Measurements from ENCODE around the gene OR11A1.

Gene OR11A1, protein sequence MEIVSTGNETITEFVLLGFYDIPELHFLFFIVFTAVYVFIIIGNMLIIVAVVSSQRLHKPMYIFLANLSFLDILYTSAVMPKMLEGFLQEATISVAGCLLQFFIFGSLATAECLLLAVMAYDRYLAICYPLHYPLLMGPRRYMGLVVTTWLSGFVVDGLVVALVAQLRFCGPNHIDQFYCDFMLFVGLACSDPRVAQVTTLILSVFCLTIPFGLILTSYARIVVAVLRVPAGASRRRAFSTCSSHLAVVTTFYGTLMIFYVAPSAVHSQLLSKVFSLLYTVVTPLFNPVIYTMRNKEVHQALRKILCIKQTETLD

DNA sequence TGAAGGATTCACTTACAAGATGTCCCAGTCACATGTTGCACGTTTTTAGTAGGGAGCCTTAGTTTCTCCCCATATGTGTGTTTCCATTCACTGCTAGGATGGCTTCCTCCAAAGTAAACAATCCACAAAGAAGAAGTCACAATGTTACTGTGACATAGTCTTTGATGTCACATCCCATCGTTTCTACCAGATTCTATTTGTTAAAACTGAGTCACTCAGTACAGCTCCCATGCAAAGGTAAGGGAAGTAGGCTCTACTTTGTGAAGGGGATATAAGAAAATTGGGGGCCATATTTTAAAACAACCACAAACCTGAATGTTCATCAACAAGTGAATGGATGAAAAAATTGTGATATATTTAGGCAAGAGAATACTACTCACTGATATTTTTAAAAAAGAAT lies at the start of gene OR11A1, which contains the start of gene OR2H1:
TSS of gene OR11A1 (minus strand) at position 101 of the 400 bp plus-strand sequence. CDS start 29,430 bp downstream, outside the sequence.
TSS of gene OR2H1 (plus strand) at position 185 of the 400 bp plus-strand sequence. CDS start 4,615 bp downstream, outside the sequence.
- no peak for DNase-seq (ENCODE audit: low read depth)

DNA sequence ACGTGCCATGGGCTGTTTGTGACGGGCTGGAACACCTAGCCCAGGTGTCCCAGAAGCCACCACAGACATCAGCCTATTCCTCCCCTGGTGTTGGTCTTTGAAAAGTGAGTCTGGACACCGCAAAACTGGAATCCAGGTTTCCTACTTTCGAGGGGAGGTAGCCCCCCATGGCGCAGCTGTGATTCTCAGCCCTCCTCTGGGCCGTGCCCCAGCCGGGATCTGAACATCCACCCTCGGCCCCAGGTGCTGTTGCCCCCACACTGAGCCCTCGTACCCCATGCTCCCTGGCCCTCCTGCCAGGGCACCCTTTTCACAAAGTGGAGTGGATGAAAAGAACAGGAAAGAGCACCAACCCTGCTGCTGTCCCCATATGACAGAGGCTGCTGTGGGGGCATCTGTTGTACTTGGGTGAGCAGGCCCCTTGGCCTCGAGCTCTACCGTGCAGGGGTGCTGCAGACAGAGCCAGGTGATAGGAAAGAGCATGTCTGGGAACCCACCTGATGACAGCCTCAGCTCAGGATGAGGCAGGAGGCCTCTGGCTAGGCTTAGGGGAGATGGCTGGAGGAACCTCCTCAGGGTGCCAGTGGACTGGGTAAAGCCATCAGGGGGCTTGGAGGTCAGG lies 49.7 kb upstream of the OR11A1 start:
- no peak for DNase-seq (ENCODE audit: low read depth)

DNA sequence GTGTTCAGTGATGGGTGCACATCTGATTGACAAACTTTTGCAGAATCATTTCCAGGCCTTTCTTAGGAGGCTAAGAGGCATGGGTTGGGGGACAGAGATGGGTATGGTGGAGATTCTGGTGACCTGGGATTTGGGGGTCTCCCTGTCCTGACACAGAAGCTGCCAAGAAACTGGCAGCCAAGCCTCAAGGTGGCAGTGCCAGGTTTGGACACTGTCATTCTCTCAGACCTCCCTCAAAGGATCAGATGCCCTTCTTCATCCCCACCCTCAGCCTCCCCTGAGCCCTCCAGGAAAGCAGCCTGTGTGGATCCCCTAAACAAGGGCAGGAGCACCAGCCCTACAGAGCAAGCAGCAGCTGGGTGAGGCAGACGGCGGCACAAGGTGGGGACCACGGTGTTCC lies 48.9 kb upstream of the OR11A1 start:
- no peak for DNase-seq (ENCODE audit: low read depth)

DNA sequence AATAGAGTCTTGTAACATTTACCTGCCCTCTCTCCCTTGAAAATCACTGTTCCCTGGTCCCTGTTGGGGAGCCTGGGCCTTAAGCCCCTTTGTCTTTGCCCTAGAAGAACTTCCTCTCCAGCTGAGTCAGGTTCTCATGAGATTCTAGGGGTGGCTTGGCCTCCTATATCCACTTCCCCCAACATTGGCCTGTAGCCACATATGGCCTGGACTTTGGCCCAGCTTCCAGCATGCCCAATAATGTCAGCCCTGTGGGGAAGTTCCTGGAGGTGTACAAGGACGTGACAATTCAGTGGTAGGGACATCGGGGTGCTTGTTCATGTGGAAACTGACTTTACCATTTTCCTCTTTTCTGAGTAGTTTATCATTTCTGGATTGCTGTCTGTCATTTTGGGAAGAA lies 48.1 kb upstream of the OR11A1 start:
- no peak for DNase-seq (ENCODE audit: low read depth)

DNA sequence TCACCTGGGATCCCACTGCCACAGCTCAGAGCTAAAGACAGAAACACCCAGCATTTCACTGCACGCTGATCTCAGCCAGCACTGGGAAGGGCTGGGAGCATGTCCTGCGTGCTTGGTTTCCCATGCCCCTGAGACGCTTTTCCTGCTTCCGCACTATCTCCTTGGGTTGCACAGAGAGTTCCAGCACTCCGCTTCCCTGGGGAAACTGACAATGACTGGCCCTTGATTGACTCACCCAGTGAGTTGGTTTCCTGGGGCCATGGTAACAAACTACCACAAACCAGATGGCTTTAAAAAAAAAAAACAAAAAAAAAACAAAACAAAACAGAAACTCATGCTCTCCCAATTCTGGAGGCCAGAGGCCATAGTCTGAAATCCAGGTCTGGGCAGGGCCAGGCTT lies 45.7 kb upstream of the OR11A1 start:
- DNase-seq (ENCODE audit: low read depth): no peak

DNA sequence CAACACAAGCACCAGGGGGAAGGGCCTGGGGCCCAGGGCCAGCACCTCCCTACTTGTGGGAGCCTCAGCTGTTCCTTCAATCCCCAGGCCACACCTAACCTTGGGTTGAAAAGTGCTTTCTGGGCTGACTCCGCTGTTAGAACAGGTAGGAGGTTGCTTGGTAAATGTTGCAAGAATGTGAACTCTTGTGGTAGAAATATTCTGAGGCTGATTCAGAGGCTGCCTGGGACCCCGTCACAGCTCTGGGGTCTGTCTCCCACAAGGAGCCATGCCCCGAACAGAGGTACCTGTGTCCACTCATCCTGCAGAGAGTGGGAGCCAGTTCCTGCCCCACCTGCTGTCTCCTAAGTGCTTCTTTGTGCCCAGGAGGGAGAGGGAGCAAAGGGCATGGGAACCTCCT lies 45.3 kb upstream of the OR11A1 start:
- DNase-seq (ENCODE audit: low read depth): no peak

DNA sequence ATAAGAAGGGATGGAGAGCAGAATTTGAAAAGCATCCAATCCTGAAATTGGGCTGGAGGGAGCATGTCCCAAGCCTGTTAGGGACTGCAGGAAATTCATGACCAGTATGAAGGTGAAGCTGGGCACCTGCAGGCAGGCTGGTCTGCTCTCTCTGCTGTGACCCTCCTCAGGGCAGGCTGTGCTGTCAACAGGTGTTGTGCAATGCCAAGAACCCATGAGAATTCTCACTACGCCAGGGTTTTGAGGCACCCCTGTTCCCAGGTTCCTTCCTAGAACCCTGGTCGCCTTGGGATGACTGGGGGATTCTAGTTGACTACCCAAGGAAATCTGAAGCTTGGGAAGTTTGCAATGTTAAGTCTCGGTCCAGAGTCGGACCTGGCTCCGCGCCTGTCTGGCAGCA lies 44.2 kb upstream of the OR11A1 start:
- no peak for DNase-seq (ENCODE audit: low read depth)

DNA sequence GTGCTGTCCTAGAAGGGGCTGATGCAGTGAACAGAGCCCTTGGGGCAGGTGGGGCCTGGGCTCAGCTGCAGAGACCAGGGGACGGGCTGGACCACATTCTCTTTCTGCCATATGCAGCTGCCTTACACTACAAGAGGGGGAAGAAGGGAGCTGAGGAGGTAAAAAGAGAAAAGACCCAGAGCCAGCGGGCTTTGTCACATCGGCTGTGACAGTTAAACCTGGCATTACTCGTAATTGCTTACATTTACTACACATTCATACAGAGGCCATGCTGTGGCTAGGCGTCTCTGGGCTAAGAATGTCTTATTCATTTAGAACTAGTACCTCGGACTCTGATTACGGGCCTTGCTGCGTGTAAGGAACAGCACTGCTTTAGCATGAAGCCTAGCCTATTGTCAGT lies 43.7 kb upstream of the OR11A1 start:
- no peak for DNase-seq (ENCODE audit: low read depth)

DNA sequence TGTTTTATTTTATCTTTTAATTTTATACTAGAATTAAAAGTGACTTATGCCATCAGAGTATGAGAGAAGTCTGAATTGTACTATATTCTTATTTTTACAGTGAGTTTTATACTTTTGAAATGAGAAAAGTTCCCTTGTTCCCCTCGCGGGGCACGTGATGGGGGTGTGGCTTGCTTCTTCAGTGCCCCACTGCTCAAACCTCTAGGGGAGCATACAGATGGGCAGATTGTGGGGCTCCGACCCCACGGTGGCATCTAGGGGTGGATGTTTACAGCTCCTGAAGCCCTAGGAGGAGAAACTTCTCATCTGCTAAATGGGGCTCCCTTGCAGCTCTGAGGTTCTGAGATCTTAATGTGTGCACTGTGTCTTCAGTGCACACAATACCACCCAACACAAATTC lies 42.8 kb upstream of the OR11A1 start:
- DNase-seq (ENCODE audit: low read depth): no peak

DNA sequence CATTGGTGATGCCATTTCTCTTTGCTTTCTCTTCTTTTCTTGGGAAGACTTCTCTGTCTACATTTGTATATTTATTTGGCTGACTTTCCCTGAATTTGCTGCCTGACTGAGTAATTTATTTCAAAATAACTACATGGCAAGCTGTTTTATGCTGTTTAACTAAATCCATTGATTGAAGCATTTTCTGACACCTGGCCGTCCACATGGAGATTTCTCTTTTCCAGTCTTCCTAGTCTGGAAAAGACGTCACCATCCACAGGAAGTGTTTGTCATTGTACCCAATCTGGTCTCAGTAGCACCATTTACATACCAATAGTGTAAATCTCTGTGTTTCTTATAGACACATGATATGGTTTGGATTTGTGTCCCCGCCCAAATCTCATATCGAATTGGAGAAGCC lies 40.1 kb upstream of the OR11A1 start:
- no peak for DNase-seq (ENCODE audit: low read depth)

DNA sequence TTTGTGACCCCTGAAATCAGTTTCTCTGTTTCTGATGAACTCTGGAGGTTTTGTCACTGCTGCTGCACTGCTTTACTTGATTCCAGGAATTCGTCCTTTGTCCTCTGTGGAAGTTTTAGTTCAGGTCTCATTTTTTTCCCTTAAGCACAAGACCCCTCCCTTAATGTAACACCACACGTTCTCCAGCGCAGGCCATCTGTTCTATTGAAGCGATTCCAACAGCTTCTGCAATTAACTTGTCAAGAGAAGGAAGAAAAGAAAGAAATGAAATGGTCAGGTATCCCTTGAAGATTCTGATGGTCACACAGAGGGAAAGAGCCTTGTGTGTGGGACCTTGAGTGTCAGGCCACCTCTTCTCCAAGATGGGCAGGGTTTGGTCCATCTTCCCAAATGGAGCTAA lies 38.7 kb upstream of the OR11A1 start:
- no peak for DNase-seq (ENCODE audit: low read depth)

DNA sequence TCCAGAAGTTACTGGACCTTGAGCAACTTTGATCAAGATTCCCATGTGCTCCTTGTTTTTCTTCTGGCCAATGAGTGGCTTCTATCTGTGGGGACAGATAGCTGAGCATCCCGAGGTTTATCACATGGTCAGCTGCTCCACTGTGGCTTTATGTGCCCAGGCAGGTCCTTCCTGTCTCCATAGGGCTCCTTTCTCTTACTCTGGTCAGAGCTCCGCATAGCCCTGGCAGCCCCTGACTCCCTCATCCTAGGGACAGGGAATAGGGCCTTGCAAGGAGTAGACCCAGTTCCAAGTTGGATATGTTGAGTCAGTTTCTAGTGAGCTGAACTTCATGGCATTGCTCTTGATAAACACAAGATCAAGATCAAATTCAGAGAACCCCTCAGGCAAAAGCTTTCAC lies 37.3 kb upstream of the OR11A1 start:
- DNase-seq (ENCODE audit: low read depth): no peak

DNA sequence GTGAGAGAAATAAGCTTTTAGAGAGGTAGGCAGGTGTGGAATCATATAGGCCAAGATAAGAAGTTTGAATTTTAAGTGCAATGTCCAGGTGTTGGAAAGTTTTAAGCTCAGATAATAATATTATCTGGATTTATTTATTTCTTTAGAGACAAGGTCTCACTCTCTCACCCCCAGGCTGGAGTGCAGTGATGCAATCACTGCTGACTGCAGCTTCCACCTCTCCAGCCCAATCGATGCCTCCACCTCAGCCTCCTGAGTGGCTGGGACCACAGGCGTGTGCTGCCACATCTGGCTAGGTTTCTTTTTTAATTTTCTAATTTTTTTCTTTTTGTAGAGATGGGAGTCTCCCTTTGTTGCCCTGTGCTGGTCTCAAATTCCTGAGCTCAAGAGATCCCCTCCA lies 36.4 kb upstream of the OR11A1 start:
- DNase-seq (ENCODE audit: low read depth): no peak

DNA sequence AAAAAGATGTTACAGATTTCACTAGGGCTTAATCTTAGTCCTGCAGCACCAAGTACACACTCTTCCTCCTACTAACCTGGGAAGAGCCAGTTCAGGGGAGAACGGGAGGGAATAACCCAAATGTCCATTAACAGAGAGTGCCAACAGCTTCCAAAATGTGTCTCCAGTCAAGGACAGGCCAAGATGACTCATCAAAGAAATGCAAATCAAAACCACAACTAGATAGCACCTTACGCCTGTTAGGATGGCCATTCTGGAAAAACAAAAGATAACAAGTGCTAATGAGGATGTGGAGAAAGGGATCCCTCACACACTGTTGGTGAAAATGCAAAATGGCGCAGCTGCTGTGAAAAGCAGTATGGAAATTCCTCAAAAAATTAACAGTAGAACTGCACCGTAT lies 34.7 kb upstream of the OR11A1 start:
- no peak for DNase-seq (ENCODE audit: low read depth)

DNA sequence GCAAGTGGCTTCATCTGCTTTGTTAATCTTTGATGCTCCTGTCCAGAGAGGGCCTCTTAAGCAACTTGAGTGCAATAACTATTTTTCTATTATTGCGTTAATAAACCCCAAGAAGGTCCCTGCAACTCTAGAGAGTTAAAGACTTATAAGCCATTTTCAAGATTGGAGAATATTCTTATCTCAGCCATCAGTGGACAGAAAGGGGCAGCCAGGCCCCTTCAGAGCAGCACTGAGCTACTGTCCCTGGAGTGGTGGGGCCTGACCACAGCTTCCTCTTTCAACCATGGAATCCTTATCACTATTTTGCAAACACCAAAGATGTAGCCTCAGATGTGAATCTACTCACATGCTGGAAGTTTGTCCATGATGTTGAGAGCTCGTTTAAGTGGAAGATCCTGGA lies 33.7 kb upstream of the OR11A1 start:
- DNase-seq (ENCODE audit: low read depth): no peak

DNA sequence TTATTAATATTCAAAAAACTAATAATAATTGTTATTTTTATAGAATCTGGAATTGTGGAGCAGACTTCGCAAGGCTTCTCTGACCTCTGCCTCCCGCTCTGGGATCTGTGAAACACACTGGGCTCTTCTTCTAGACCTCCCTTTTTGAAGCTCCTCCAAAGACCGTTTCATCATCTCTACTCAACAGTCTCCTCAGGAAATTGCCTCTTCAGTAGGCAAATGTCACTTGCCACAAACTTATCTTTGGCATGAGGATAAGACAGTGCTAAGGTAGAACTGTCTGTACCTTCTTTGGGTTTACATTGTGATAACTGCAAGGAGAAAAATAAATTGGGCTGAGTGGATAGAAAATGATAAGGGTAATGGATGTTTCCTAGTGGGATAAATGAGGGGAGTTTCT lies 33.2 kb upstream of the OR11A1 start:
- no peak for DNase-seq (ENCODE audit: low read depth)

DNA sequence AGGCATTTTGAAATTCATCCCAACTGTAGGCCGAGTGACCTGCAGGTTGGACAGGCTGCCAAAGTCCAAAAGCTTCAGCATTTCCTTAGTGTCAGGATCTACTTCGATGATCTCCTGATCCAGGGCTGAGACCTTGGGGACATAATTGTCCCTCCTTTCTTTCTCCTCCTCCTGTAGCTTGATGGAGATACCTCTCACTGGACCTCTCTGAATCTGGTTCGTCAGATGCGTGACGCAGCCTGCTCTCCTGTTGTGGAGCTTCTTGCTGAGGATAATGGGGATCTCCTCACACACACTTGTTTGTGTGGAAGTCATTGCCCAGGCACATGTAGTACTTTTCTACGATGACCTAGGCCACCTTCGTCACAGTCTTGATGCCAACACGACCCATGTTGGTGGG lies 32.4 kb upstream of the OR11A1 start:
- no peak for DNase-seq (ENCODE audit: low read depth)

DNA sequence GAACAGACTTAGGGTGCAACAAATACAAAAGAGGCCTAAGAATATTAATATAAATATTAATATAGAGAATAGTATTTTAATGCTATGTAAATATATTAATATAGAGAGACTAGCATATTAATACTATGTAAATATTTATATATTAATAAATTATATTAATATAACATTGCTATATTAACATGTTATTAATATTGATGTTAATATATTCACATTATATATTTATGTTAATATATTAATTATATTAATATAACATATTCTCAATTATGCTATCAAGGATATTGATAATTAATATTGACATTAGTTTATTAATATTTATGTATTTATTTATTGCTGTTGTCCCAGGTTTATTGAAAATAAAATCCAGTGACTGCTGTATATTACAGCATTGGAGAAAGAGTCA lies 32.0 kb upstream of the OR11A1 start:
- no peak for DNase-seq (ENCODE audit: low read depth)

DNA sequence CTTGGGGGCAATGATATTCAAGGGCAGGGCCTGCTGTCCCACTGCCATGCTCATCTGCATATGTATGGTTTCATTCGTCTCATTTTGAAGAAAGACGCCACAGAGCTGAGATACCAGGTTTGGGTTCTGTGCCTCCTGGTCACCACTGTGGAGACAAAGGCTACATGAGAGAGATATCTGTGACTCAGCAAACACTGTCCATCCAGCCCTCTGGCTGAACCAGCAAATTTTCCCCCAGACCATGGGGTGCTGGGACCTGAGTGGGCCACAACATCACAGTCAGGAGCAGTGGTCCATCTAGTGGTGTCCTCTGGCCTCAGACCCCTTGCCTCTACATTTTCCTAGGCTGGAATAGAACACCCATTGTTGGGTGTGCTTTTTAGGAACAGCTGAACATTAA lies 30.8 kb upstream of the OR11A1 start, which contains the start of gene MAS1L:
TSS of gene MAS1L (minus strand) at position 297 of the 400 bp plus-strand sequence. CDS start at position 243, 54 bp downstream.
- no peak for DNase-seq (ENCODE audit: low read depth)

DNA sequence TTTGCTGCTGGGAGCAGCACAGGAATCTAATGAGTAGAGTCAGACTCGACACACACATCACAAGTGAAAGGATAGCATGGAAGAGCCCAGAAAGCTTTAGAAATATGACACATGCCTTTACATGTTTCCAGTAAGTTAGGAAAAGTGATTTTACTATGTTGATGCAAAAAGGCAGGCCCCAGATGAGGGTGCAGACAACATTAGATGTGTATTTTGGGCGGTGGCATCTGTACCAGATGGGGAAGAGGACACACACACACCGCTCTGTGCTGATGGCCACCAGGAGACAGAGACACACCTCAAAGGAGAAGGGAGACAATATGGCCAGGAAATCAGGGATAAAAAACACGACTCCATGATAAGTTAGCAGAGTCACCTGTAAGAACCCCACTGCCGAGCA lies 30.3 kb upstream of the OR11A1 start:
- DNase-seq (ENCODE audit: low read depth): no peak

DNA sequence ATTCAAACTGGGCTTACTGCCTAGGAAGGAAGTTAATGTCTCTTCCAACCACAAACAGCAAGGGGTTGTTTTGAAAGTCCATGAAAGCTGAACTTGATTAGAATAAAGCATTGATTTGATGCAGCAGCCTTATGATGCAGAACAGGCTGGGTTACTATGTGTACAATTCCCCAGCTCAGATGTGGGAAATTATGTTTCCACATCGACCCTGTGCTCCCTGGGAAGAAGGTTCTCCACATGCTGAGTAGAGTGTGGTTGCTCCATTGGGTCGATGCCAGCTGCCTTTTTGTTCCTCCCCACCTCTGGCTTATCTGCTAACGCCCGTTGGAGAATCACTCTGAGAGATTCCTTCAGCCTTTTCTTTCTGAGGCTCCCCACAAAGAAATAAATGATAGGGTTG lies 29.7 kb upstream of the OR11A1 start:
- no peak for DNase-seq (ENCODE audit: low read depth)

DNA sequence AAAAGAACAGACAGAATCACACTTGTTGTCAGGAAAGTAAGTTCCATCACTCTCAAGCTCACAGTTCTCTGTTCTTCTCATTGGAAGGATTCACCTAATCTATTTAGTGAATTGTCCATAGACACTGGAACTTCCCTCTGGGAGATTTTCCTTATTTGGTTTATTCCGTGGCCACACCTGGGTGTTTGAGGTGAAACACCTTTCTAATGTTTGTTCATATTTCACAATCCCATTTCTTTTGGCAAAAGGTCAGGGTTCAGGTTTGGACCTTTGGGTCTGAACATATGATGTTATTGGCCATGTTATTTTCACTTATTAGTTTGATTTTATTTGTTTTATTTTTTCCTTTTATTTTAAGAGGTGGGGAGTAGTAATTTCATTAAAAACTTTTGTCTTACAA lies 26.9 kb upstream of the OR11A1 start:
- no peak for DNase-seq (ENCODE audit: low read depth)

DNA sequence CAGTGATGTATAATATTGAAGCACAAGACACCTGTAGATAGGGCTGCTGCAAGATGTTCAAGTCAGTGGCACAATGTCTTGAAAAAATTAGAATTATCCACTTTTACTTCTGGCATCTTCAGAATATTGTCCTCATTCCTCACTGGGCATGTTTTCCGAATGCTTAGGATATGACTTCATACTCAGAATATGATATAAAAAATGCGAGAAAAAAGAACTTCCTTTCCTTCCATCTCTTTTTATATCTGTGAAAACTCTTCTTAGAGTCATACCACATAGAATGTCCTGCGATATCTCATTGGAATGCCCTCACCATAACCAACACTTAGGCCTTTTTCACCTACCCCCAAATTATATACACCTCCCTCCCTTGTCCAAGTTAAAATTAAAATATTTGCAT lies 26.3 kb upstream of the OR11A1 start:
- no peak for DNase-seq (ENCODE audit: low read depth)

DNA sequence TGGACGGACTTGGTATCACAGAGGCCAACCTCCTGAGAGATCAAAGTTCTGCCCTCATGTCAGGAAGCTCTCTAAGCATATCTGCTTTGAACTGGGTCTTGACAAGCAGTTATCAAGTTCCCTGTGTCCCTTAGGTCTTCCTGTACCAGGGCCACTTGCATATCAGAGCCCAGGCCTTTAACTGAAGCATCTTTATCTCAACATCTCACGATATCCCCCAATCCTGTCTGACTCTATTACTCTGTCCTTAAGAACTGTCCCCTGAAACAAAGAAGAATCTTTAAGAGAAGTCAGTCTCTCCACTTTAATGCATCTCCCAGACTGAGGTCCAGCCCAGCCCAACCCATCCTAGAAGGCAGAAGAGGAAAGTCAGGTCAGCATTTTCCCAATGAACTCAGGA lies 22.7 kb upstream of the OR11A1 start:
- no peak for DNase-seq (ENCODE audit: low read depth)

Measured in activated T-cell treated with anti-CD3 and anti-CD28 coated beads for 1 hour (primary cell).